Measurements from ENCODE around the gene TEX48.

GRCh38 chr9:114664181-114664580 is 17.8 kb downstream of the TEX48 start:
- TF ChIP-seq EZH2 (IDR thresholded peaks at IDR 0.05; ENCODE audit: low read length, missing control alignments) (no peak), CTCF (conservative IDR thresholded peaks at IDR 0.05 in 1 of 2, IDR thresholded peaks at IDR 0.05 in 1 of 2; ENCODE audit: low read depth in 1 of 2, low read length in 2 of 2) (no peak)

Data from fibroblast of lung (primary cell).